Skeletal muscle tissue (tissue), 4 donors: ENCODE measurements around the gene ABCA5. TPM values are rescaled to one million over a fixed set of nuclear protein-coding genes. Genes with fewer than 3 reads are reported as not detected.

Experiments
- H3K27ac ChIP-seq: one replicate; pipeline ENCODE4 v1.7.0; 2013; ENCODE audit warnings: mild to moderate bottlenecking, low read depth, low read length, inconsistent platforms
- H3K27me3 ChIP-seq, 3 donors: one replicate each; pipeline ENCODE4 v1.7.0; 2013; ENCODE audit warnings: low read length in 3 of 3; ENCODE audit not compliant: control insufficient read depth in 3 of 3, insufficient read depth in 3 of 3
- H3K36me3 ChIP-seq, 3 donors: one replicate each; pipeline ENCODE4 v1.7.0; 2013; ENCODE audit warnings: low read length in 3 of 3; ENCODE audit not compliant: control insufficient read depth in 3 of 3, insufficient read depth in 3 of 3
- H3K4me1 ChIP-seq, 3 donors: one replicate each; pipeline ENCODE4 v1.7.0; 2013; ENCODE audit warnings: low read length in 3 of 3, mild to moderate bottlenecking in 3 of 3; ENCODE audit not compliant: control insufficient read depth in 3 of 3, insufficient read depth in 3 of 3
- H3K4me3 ChIP-seq, 3 donors: one replicate each; pipeline ENCODE4 v1.7.0; 2013; ENCODE audit warnings: low read length in 3 of 3
- H3K9ac ChIP-seq, 3 donors: one replicate each; pipeline ENCODE4 v1.7.0; 2013; ENCODE audit warnings: low read length in 3 of 3, mild to moderate bottlenecking in 3 of 3, moderate library complexity in 2 of 3, low read depth in 1 of 3
- H3K9me3 ChIP-seq, 3 donors: one replicate each; pipeline ENCODE4 v1.7.0; 2013; ENCODE audit warnings: low read length in 3 of 3; ENCODE audit not compliant: control insufficient read depth in 3 of 3
- total RNA-seq: library from RNA; depleted of rRNA; stranded (reverse); fragments of >200 nt; gene quantifications from one replicate; pipeline ENCODE4 v1.2.3, GENCODE V29; 2014
- donor health status: Osteomylitis.

The ABCA5 gene
- total RNA-seq = 18.8 TPM

- H3K4me1 ChIP-seq = peaks cover 17 to 22% (median 21%) of the 10 kb centered on the region in 3 donors
- no peaks in the 10 kb centered on the region for H3K27me3 ChIP-seq
- no peaks in the 10 kb centered on the region for H3K9me3 ChIP-seq
- H3K9ac ChIP-seq = peak within 1 kb of the TSS; percentile 92 to 97 (median 95)
- peak within 1 kb of the TSS; percentile 81 to 89 (median 87) for H3K4me3 ChIP-seq
- H3K27ac ChIP-seq = peak within 1 kb of the TSS; percentile 98
- no peaks in the 10 kb centered on the region for H3K36me3 ChIP-seq
Measured at GRCh38 chr17:69327060-69327831, at the start of gene ABCA5. TSS of gene ABCA5 (minus strand) at chr17:69327133. CDS start at chr17:69314415, 12,718 bp downstream.

- Histone ChIP-seq H3K4me1 (no peaks in the 10 kb centered on the region), H3K9ac (no peak overlapping the region), H3K4me3 (no peak overlapping the region), H3K27me3 (no peaks in the 10 kb centered on the region), H3K27ac (no peak overlapping the region), H3K9me3 (no peaks in the 10 kb centered on the region), H3K36me3 (no peaks in the 10 kb centered on the region)
Measured at GRCh38 chr17:69375229-69375628, 48.3 kb upstream of the ABCA5 start.

- Histone ChIP-seq H3K27ac (no peak overlapping the region), H3K4me1 (no peaks in the 10 kb centered on the region), H3K36me3 (no peaks in the 10 kb centered on the region), H3K27me3 (no peaks in the 10 kb centered on the region), H3K9ac (no peak overlapping the region), H3K4me3 (no peak overlapping the region), H3K9me3 (no peaks in the 10 kb centered on the region)
Measured at GRCh38 chr17:69373069-69373468, 46.1 kb upstream of the ABCA5 start.

- H3K27me3 ChIP-seq = no peaks in the 10 kb centered on the region
- H3K27ac ChIP-seq = no peak overlapping the region
- no peaks in the 10 kb centered on the region for H3K36me3 ChIP-seq
- no peak overlapping the region for H3K4me3 ChIP-seq
- H3K4me1 ChIP-seq = no peaks in the 10 kb centered on the region
- no peaks in the 10 kb centered on the region for H3K9me3 ChIP-seq
- no peak overlapping the region for H3K9ac ChIP-seq
Measured at GRCh38 chr17:69367298-69367697, 40.4 kb upstream of the ABCA5 start.

- Histone ChIP-seq H3K27me3 (no peaks in the 10 kb centered on the region), H3K9ac (no peak overlapping the region), H3K36me3 (no peaks in the 10 kb centered on the region), H3K4me1 (no peaks in the 10 kb centered on the region), H3K27ac (no peak overlapping the region), H3K4me3 (no peak overlapping the region), H3K9me3 (no peaks in the 10 kb centered on the region)
Measured at GRCh38 chr17:69363488-69364210, 36.7 kb upstream of the ABCA5 start.

GRCh38 chr17:69361156-69361555 lies 34.2 kb upstream of the ABCA5 start:
- Histone ChIP-seq H3K27ac (no peak overlapping the region), H3K4me1 (peaks cover 0 to 4% (median 3%) of the 10 kb centered on the region in 3 donors), H3K9ac (no peak overlapping the region), H3K9me3 (no peaks in the 10 kb centered on the region), H3K4me3 (no peak overlapping the region), H3K36me3 (no peaks in the 10 kb centered on the region), H3K27me3 (no peaks in the 10 kb centered on the region)

GRCh38 chr17:69358688-69359596 lies 32.0 kb upstream of the ABCA5 start:
- Histone ChIP-seq H3K27ac (no peak overlapping the region), H3K36me3 (no peaks in the 10 kb centered on the region), H3K27me3 (no peaks in the 10 kb centered on the region), H3K9me3 (no peaks in the 10 kb centered on the region), H3K4me1 (peaks cover 0 to 4% (median 3%) of the 10 kb centered on the region in 3 donors), H3K4me3 (no peak overlapping the region), H3K9ac (no peak overlapping the region)

GRCh38 chr17:69357701-69358100 lies 30.8 kb upstream of the ABCA5 start:
- no peak overlapping the region for H3K27ac ChIP-seq
- no peaks in the 10 kb centered on the region for H3K27me3 ChIP-seq

GRCh38 chr17:69356625-69357024 lies 29.7 kb upstream of the ABCA5 start:
- Histone ChIP-seq H3K9ac (no peak overlapping the region), H3K36me3 (no peaks in the 10 kb centered on the region), H3K4me1 (peaks cover 0 to 7% (median 3%) of the 10 kb centered on the region in 3 donors), H3K27me3 (no peaks in the 10 kb centered on the region), H3K9me3 (no peaks in the 10 kb centered on the region), H3K27ac (no peak overlapping the region), H3K4me3 (no peak overlapping the region)

More at GRCh38 chr17:69357701-69358100, 30.8 kb upstream of the ABCA5 start:
- Histone ChIP-seq H3K4me1 (peaks cover 0 to 4% (median 3%) of the 10 kb centered on the region in 3 donors), H3K4me3 (no peak overlapping the region), H3K9me3 (no peaks in the 10 kb centered on the region), H3K9ac (no peak overlapping the region), H3K36me3 (no peaks in the 10 kb centered on the region)
